ENCODE results near the gene GPR137B. TPM values are rescaled to one million over a fixed set of nuclear protein-coding genes. Genes with fewer than 3 reads are reported as not detected.

Gene GPR137B
- total RNA-seq, 2 experiments from 2014 or later, result 4.9 to 5.0 TPM

DNA sequence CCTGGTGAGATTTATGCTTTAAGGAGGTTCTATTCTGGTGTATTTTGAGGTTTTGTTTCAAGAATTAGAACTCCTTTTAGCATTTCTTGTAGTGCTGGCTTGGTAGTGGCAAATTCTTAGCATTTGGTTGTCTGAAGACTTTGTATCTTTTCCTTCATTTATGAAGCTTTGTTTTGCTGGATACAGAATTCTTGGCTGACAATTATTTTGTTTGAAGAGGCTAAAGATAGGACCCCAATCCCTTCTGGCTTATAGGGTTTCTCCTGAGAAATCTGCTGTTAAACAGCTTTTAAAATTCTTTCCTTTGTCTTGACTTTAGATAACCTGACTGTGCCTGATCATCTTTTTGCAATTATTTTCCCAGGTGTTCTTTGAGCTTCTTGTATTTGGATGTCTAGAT is 58.6 kb downstream of the GPR137B start:
- peaks cover 36% of the 10 kb centered on the region for H3K36me3 Mint-ChIP-seq (ENCODE audit: low read depth)
- H3K27me3 Mint-ChIP-seq (ENCODE audit: low read depth), result no peaks in the 10 kb centered on the region
- H3K4me3 Mint-ChIP-seq, result no peak overlapping the region
- H3K27ac Mint-ChIP-seq, result no peak overlapping the region
- DNase-seq, result no peak
- ATAC-seq, result no peak
- ChIA-PET CTCF (no interaction called here), POLR2A (no interaction called here)
- no peaks in the 10 kb centered on the region for H3K4me1 Mint-ChIP-seq (ENCODE audit: low read depth)
- peaks cover 27% of the 10 kb centered on the region for H3K9me3 Mint-ChIP-seq (ENCODE audit: insufficient read depth)

DNA sequence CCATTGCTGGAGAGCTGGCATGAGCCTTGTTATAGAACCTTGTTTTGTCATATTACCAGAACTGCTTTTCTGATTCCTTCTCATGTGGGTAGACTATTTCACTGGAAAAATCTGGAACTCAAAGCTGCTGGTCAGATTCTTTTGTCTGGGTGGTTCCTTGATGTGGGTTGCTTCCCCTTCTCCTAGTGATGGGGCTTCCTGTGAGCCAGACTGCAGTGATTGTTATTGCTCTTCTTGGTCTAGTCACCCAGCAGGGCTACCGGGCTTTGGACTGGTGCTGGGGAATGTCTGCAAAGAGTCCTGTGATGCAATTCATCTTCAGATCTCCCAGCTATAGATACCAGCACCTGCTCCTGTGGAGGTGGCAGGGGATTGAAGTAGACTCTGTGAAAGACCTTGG is 59.4 kb downstream of the GPR137B start:
- no peak overlapping the region for H3K4me3 Mint-ChIP-seq
- peaks cover 36% of the 10 kb centered on the region for H3K36me3 Mint-ChIP-seq (ENCODE audit: low read depth)
- DNase-seq (no peak), ATAC-seq (no peak)
- POLR2A ChIA-PET, result no interaction called here
- no peaks in the 10 kb centered on the region for H3K27me3 Mint-ChIP-seq (ENCODE audit: low read depth)
- peaks cover 27% of the 10 kb centered on the region for H3K9me3 Mint-ChIP-seq (ENCODE audit: insufficient read depth)
- H3K27ac Mint-ChIP-seq, result no peak overlapping the region
- CTCF ChIA-PET, result no interaction called here
- no peaks in the 10 kb centered on the region for H3K4me1 Mint-ChIP-seq (ENCODE audit: low read depth)

DNA sequence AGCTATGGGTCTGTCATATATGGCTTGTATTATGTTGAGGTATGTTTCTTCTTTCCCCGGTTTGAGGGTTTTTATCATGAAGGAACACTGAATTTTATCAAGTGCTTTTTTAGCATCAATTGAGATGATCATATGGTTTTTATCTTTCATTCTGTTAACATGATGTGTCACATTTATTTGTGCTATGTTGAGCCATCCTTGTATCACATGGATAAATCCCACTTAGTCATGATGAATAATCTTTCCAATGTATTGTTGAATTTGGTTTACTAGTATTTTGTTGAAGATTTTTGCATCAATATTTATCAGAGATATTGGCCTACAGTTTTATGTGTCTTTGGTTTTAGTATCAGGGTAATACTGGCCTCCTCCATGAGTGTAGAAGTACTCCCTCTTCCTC is 61.7 kb downstream of the GPR137B start:
- no peaks in the 10 kb centered on the region for H3K27me3 Mint-ChIP-seq (ENCODE audit: low read depth)
- ChIA-PET POLR2A (no interaction called here), CTCF (no interaction called here)
- no peaks in the 10 kb centered on the region for H3K4me1 Mint-ChIP-seq (ENCODE audit: low read depth)
- ATAC-seq, result no peak
- H3K36me3 Mint-ChIP-seq (ENCODE audit: low read depth), result peaks cover 32% of the 10 kb centered on the region
- H3K27ac Mint-ChIP-seq, result no peak overlapping the region
- DNase-seq, result no peak
- no peak overlapping the region for H3K4me3 Mint-ChIP-seq
- H3K9me3 Mint-ChIP-seq (ENCODE audit: insufficient read depth), result peaks cover 27% of the 10 kb centered on the region

DNA sequence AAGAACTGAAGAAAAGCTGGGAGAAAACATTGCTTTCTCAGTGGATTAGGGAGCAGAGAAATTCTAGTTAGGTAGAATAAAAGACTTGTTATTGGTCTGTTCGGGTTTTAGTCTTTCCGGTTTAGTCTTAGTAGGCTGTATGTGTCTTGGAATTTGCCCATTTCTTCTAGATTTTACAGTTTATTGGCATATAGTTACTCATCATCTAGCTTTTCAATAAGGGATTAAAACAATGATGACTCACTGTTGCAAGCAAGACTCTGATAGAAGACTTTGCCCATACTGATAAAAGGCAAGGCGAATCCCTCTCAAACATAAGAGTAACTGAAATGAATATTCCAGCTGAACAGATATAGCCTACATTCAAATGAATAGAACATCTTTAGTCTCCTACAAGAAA is 62.3 kb downstream of the GPR137B start:
- CTCF ChIA-PET, result no interaction called here
- H3K27ac Mint-ChIP-seq, result no peak overlapping the region
- peaks cover 29% of the 10 kb centered on the region for H3K36me3 Mint-ChIP-seq (ENCODE audit: low read depth)

DNA sequence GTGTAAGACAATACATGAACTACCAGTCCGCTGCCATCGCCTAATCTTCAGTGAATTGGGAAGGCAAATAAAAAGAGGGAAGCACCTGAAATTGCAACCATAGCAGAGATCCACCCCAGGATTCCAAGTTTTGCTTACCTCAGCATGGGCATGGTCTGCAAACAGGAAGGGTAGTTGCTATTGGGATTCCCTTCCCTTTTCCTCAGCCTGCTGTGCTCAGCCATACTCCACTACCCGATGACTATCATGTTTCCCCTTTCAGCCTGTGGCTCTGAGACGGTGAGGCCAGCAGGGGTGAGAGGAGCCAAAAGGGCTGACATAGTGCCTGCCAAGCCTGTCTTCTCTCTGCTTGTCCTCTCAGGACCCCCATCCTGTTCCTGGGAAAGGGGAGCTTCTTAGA is 64.2 kb downstream of the GPR137B start:
- no peak for DNase-seq
- H3K9me3 Mint-ChIP-seq (ENCODE audit: insufficient read depth), result peaks cover 11% of the 10 kb centered on the region
- no peak overlapping the region for H3K4me3 Mint-ChIP-seq
- ChIA-PET POLR2A (no interaction called here), CTCF (no interaction called here)
- no peak overlapping the region for H3K27ac Mint-ChIP-seq
- no peak for ATAC-seq
- H3K27me3 Mint-ChIP-seq (ENCODE audit: low read depth), result no peaks in the 10 kb centered on the region
- H3K4me1 Mint-ChIP-seq (ENCODE audit: low read depth), result no peaks in the 10 kb centered on the region
- H3K36me3 Mint-ChIP-seq (ENCODE audit: low read depth), result peaks cover 16% of the 10 kb centered on the region

More for the DNA sequence above, 62.3 kb downstream of the GPR137B start:
- peaks cover 24% of the 10 kb centered on the region for H3K9me3 Mint-ChIP-seq (ENCODE audit: insufficient read depth)
- POLR2A ChIA-PET, result no interaction called here
- DNase-seq, result no peak
- no peaks in the 10 kb centered on the region for H3K27me3 Mint-ChIP-seq (ENCODE audit: low read depth)
- no peak overlapping the region for H3K4me3 Mint-ChIP-seq
- ATAC-seq, result no peak
- no peaks in the 10 kb centered on the region for H3K4me1 Mint-ChIP-seq (ENCODE audit: low read depth)

DNA sequence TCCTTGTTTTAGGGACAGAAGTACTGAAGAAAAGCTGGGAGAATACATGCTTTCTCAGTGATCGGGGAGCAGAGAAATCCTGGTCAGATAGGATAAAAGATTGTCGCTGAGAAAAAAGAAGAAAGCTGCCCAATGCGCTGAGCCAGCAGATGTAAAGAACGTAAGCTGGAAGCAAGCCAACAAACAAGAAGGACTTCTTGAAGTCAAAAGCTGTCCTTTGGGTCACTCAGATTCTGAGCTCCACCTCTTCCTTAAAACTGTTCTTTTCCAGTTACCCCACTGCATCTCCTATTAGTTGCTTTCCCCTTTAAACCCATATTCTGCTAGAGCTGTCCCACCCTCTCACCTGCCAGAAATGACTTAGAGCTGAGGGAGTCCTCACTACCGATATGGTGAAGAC is 64.8 kb downstream of the GPR137B start:
- ATAC-seq (no peak), DNase-seq (no peak)
- no peak overlapping the region for H3K27ac Mint-ChIP-seq
- no peaks in the 10 kb centered on the region for H3K27me3 Mint-ChIP-seq (ENCODE audit: low read depth)
- peaks cover 10% of the 10 kb centered on the region for H3K9me3 Mint-ChIP-seq (ENCODE audit: insufficient read depth)
- ChIA-PET POLR2A (no interaction called here), CTCF (no interaction called here)
- no peaks in the 10 kb centered on the region for H3K4me1 Mint-ChIP-seq (ENCODE audit: low read depth)
- H3K4me3 Mint-ChIP-seq, result no peak overlapping the region
- H3K36me3 Mint-ChIP-seq (ENCODE audit: low read depth), result peaks cover 13% of the 10 kb centered on the region

DNA sequence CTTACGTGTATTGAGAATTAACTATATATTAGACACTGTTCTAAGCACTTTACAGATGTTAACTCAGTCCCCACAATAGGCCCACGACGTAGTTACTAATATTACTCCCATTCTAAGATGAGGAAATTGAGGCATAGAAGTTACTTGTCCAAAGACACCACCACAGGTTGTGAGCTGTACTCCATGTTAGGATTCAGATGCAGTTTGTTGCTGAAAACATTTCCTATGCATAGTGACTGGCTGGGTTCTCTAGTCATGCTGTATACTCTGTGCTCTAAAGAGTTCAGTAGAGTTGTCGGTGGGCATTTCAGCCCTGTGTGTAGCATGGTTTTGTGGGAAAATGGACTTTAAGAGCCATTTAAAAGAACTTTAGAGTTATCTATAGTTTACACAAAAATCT is 65.2 kb downstream of the GPR137B start:
- CTCF ChIA-PET, result no interaction called here
- peaks cover 9% of the 10 kb centered on the region for H3K36me3 Mint-ChIP-seq (ENCODE audit: low read depth)
- no peak overlapping the region for H3K4me3 Mint-ChIP-seq
- no peaks in the 10 kb centered on the region for H3K27me3 Mint-ChIP-seq (ENCODE audit: low read depth)
- H3K4me1 Mint-ChIP-seq (ENCODE audit: low read depth), result no peaks in the 10 kb centered on the region
- H3K27ac Mint-ChIP-seq, result no peak overlapping the region
- POLR2A ChIA-PET, result no interaction called here
- no peak for DNase-seq
- peaks cover 9% of the 10 kb centered on the region for H3K9me3 Mint-ChIP-seq (ENCODE audit: insufficient read depth)
- no peak for ATAC-seq

DNA sequence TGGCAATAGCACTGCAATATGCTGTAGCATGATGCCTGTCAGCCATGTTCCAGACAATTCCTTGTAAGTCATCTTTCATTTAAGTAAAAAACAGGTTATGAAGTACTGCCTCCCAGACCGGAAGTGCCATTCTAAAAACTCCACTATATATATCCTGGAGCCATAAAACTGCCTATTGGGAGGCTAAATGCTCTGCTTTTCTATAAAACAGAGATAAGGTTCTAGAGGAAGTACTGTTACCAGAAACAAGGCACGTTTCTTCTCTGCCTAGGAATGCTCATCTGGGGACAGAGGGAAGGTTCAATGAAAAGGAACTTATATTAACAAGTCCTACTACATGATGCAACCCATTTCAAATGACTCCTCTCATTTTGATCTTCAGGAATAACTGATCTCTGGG is 66.8 kb downstream of the GPR137B start:
- no peak for ATAC-seq
- H3K4me1 Mint-ChIP-seq (ENCODE audit: low read depth), result no peaks in the 10 kb centered on the region

DNA sequence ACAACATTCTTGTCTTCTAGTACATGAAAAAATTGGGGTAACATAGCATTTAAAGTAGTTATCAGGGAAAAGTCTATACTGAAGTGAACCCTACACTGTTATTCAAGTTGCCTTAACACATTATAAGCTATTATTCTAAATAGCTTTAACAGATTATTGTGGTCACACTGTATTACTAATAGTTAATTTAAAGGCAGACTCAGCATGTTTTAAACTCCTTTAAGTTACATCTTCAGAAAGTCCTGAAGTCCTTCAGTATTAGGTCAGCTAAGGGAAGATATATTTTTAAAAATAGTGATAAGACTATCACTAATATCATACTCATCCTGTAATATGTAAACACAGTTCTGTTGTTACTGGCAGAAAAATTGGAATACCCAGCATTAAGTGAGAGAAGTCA is 67.4 kb downstream of the GPR137B start:
- no peaks in the 10 kb centered on the region for H3K4me1 Mint-ChIP-seq (ENCODE audit: low read depth)
- H3K4me3 Mint-ChIP-seq, result no peak overlapping the region
- ATAC-seq, result no peak
- H3K9me3 Mint-ChIP-seq (ENCODE audit: insufficient read depth), result no peaks in the 10 kb centered on the region
- DNase-seq, result no peak
- H3K27me3 Mint-ChIP-seq (ENCODE audit: low read depth), result no peaks in the 10 kb centered on the region
- ChIA-PET CTCF (no interaction called here), POLR2A (no interaction called here)
- no peaks in the 10 kb centered on the region for H3K36me3 Mint-ChIP-seq (ENCODE audit: low read depth)
- H3K27ac Mint-ChIP-seq, result no peak overlapping the region

More for the DNA sequence above, 66.8 kb downstream of the GPR137B start:
- Mint-ChIP-seq H3K27ac (no peak overlapping the region), H3K36me3 (ENCODE audit: low read depth) (no peaks in the 10 kb centered on the region), H3K27me3 (ENCODE audit: low read depth) (no peaks in the 10 kb centered on the region), H3K4me3 (no peak overlapping the region), H3K9me3 (ENCODE audit: insufficient read depth) (no peaks in the 10 kb centered on the region)
- no peak for DNase-seq
- CTCF ChIA-PET, result no interaction called here
- POLR2A ChIA-PET, result no interaction called here

DNA sequence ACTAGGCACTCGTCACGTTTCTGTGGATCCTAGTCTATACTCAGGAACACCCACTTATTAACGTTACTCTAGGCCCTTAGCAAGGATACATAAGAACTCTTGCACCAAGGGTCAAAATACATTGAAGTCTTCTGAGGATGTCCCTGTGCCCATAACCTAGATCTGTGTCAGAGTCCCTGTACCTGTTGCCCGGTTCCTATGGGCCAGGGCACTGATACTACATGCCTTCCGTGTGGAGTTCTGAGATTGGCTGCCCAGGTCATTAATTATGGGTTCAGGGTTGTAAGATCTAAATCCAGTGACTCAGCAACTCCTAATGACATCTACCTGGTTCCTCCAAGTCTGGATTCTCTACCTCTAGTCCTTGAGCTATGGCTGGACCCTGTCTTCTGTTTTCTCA is 69.5 kb downstream of the GPR137B start:
- ATAC-seq (no peak), DNase-seq (no peak)
- no peaks in the 10 kb centered on the region for H3K4me1 Mint-ChIP-seq (ENCODE audit: low read depth)
- no peak overlapping the region for H3K4me3 Mint-ChIP-seq
- no peaks in the 10 kb centered on the region for H3K9me3 Mint-ChIP-seq (ENCODE audit: insufficient read depth)
- no peaks in the 10 kb centered on the region for H3K36me3 Mint-ChIP-seq (ENCODE audit: low read depth)
- no peaks in the 10 kb centered on the region for H3K27me3 Mint-ChIP-seq (ENCODE audit: low read depth)
- ChIA-PET CTCF (no interaction called here), POLR2A (no interaction called here)
- no peak overlapping the region for H3K27ac Mint-ChIP-seq

DNA sequence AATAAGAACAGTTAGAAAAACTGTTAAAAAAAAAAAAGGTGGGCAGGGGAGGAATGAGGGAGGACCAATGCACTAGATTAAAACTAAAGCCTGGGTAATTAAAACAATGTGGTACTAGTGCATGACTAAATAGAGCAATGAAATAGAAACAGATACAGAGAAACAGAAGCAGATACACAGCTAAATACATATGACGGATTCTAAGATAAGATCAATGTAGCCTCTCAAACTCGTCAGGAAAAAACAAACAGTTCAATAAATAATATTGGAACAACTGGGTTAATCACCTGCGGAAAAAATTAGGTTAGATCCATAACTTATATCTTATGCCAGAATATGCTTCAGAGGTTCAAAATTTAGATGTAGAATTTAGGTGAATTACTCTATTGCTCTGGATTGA is 71.2 kb downstream of the GPR137B start:
- CTCF ChIA-PET, result no interaction called here
- no peaks in the 10 kb centered on the region for H3K27me3 Mint-ChIP-seq (ENCODE audit: low read depth)
- no peaks in the 10 kb centered on the region for H3K4me1 Mint-ChIP-seq (ENCODE audit: low read depth)
- POLR2A ChIA-PET, result no interaction called here
- no peak for DNase-seq
- no peaks in the 10 kb centered on the region for H3K9me3 Mint-ChIP-seq (ENCODE audit: insufficient read depth)
- H3K36me3 Mint-ChIP-seq (ENCODE audit: low read depth), result no peaks in the 10 kb centered on the region
- H3K4me3 Mint-ChIP-seq, result no peak overlapping the region
- no peak for ATAC-seq
- no peak overlapping the region for H3K27ac Mint-ChIP-seq

DNA sequence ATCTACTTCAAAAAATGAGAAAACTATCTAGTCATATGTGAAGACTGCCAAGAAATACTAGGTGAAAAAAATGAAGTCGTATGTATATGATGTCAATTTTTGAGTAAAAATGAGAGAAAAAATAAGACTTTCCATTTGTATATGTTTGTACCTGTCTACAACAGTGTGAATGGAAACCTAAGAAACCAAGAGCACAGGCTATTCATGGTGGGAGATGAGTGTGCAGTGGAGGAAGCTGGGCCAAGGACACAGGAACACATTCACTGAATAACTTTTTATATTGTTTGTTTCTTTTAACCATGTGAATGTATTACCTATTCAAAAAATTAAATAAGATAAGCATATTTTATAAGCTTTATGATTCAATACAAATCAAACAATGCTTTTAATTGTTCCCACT is 72.4 kb downstream of the GPR137B start:
- Mint-ChIP-seq H3K9me3 (ENCODE audit: insufficient read depth) (no peaks in the 10 kb centered on the region), H3K27me3 (ENCODE audit: low read depth) (no peaks in the 10 kb centered on the region), H3K36me3 (ENCODE audit: low read depth) (no peaks in the 10 kb centered on the region), H3K4me3 (no peak overlapping the region), H3K27ac (no peak overlapping the region), H3K4me1 (ENCODE audit: low read depth) (no peaks in the 10 kb centered on the region)
- ChIA-PET CTCF (no interaction called here), POLR2A (no interaction called here)
- ATAC-seq, result no peak
- no peak for DNase-seq

DNA sequence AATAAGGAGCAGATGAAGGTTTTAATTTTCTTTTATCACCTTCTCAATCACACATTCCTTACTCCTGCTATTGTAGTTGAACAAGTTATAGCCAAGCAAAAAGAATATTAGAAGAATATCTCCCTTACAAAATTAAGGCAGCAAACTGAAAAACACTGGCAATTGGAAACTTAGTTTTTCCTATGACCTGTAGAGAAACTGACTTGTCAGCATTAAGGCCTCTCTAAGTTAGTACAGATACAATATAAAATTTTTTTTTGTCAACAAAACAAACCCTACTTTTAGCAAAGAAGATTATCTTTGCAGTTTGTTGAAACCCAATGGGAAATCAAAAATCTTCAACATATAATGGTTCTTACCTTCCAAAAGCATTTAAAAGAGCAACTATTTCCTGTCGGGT is 78.1 kb downstream of the GPR137B start:
- DNase-seq, result no peak
- Mint-ChIP-seq H3K27me3 (ENCODE audit: low read depth) (no peaks in the 10 kb centered on the region), H3K9me3 (ENCODE audit: insufficient read depth) (no peaks in the 10 kb centered on the region), H3K4me1 (ENCODE audit: low read depth) (no peaks in the 10 kb centered on the region), H3K36me3 (ENCODE audit: low read depth) (no peaks in the 10 kb centered on the region), H3K4me3 (no peak overlapping the region), H3K27ac (no peak overlapping the region)
- ATAC-seq, result no peak
- ChIA-PET POLR2A (interaction anchor here (1.1 kb wide), 1 partner anchor 65 kb away, joined by 3 read pairs; no protein-coding TSS in a partner anchor), CTCF (no interaction called here)
